CD4-positive, alpha-beta T cell treated with Interferon gamma for 1 hour (primary cell): Measurements from ENCODE around the gene SLC44A1.

ENCODE experiments used
- DNase-seq: peaks from one replicate; pipeline ENCODE4 v3.0.0-alpha.2; 2020

SLC44A1 gene

DNA sequence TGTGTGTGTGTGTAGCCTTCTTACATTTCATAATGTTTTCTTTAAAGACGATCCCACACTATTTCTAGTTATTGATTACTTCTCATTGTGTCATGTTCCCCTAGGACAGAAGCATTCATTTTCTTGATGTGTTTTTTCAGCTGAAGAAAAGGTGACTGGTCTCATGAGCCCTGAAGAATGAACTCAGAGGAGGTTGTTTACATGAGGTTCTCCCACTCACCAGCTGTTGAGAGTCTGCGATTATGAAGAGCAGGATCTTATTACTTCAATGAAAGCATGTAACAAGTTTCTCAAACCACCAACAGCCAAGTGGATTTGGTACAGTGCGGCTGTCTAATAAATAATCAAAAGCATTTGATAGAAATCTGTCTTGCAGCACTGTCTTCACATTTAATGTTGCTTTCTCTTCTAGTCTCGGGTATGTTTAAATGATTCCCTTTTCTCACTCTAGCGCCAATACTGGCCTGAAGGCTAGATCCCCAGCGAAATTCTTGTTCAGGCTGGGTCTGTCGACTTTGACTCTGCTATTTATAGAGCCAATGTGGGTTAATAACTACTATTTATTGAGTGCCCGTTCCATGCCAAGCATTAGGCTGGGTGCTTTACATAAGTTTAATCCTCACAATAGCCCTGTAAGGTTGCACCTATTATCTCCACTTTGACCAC lies 193.8 kb downstream of the SLC44A1 start:
- DNase-seq, result no peak

DNA sequence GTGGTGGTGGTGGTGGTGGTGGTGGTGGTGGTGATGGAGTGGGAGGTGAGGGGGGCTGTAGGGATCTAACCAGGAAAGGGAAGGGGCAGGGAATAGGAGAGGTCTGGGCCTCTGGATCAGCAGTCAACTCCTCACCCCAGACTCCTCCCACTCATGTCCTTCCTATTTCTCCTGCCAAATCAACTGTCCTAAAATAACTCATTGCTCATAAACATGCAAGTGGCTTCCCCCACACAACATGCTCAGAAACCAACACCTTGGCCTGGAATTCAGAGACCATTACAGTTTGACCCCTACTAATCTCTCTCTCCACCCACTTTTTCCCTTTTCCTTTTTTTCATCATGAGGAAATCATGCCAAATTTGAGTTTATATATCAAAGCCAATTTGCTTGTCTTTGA lies 195.0 kb downstream of the SLC44A1 start:
- DNase-seq, result no peak

DNA sequence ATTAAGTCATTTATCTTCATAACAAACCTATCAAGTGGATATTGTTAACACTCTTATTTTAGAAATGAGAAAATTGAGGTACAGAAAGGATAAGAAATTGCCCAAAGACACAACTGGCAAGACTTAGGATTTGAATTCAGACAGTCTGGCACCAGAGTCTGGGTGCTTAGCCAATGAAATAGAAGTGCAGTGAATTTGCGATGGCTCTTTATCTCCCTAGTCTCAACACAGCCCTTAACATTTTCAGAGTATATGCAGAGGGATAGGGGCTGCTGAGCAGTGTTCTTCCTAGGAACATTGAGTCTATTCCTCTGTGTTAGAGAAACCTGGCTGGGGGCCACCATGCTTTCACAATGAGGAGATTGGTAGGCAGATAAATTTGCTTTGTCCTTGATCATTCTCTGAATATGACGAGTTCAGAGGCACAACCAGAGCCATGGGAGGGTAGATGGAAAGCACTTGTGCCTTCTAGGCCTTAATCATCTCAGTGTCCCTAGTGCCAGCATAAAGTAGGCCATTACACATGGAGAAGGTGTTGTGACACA lies 197.2 kb downstream of the SLC44A1 start:
- DNase-seq, result no peak

DNA sequence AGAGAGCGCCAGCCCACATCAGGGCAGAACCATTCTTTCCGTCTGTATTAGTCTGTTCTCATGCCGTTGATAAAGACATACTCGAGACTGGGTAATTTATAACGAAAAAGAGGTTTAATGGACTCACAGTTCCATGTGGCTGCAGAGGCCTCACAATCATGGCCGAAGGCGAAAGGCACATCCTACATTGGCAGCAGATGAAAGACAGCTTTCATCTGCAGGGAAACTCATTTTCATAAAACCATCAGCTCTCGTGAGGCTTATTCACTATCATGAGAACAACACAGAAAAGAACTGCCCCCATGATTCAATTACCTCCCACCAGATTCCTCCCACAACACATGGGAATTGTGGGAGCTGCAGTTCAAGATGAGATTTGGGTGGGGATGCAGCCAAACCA lies 198.7 kb downstream of the SLC44A1 start:
- DNase-seq, result no peak

DNA sequence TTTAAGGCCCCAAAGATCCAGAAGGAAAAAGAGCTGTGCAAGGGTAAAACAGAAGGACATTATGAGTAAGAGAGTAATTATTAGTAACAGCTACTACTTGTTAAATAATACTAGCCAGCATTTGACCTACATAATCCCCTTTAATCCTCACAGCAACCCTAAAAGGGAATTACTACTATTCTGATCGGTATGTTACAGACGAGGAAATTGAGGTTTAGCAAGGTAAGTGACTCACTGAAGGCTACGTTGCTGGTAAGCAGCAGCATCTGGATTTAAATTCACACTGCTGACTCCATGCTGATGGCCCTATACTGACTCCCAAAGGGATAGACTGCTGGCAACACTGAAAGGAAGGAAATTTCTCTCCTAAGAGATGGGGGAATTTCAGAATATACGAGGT lies 199.7 kb downstream of the SLC44A1 start:
- DNase-seq, result no peak

DNA sequence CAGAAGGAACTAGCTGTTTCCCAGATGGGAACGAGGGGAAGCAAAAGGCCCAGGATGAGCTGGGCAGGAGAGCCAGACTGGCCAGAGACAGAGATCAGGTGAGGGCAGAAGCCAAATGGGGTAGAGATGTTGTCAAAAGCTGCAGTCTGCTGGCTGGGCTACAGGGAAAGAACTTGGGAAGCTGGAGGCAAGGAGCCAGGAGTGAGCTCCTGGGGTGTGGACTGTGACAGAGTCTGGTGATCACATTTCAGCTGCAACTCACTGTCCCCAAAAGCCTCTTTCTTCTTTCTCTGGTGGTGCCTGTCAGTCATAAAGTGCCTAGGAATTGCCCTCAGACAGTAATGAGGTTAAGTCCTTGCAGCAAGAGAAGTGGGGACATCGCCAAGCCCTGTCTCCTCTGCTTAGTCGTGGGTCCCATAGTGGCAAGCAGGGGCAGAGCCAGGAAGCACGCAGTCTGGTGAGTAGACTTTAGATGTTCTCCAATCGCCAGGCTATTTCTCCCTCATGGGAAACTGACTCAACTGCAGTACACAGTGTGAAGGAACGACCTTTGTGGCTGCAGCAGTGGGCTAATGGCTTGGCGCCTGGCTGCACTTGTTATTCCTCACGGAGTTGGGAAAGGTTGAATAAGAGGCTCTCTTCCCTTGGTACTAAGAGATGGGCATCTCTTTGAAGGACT lies 200.9 kb downstream of the SLC44A1 start:
- no peak for DNase-seq

DNA sequence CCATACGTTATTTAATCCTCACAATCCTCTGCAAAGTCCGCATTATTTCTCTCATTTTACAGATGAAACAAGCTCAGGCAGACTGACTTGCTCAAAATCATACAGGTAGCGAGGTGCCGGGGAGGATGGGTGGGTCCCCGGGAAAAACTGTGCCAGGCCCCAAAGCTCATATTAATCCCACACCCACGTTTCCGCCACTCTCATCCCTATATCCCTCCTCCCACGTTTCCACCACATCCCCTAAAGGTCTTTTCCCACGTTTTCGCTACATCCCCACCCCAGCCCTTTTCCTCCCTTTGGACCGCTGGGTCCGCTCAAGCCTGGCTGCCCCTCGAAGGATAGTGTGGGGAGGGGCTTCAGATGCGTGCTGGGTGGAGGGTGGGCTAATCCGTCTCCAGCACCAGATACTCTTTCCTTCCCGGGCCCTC lies 202.9 kb downstream of the SLC44A1 start:
- no peak for DNase-seq

DNA sequence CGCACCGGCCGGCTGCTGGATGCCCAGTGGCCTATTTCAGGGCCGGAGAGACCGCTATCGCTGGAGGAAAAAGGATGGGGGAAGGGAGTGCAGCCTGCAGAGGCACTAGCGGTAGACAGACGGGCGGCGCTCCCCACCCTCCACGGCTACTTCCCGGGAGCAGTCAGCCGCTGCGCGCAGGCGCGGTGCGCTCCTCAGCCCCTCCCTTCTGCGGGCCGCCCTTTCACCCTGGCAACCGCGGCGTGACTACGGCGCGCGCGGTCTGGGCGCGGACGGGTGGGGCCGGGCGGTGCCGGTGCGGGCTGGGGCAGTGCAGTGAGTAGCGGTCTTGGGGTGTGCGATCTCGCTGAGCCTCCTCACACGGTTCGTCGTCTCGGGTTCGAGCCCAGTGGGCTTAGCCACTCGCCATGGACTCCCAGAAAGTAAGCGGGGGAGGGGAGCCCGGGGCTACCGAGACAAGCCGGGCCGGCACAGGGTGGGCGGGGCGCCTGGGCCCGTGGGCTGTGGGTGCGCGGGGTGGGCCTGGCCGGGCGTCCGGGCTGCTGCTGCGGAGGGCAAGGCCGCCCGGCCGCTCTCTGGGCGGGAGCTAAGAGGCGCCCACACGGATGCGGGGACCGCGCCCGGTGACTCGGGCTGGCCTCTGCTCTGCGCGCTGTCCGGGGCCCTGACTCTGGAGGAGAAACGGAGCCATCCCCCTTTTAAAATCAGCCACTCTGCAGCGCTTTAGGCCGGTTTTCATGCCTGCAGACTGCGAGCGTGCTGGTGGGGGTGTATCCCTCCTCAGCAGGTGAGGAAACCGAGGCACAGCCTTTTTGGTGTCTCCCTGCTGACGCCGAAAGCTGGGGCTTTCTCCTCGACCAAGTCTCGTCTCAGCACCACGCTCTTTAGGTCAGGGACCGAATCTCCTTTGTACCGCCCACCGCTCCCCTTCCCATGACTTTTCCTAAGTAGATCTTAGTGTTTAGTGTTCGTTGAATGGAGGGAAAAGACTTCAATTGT lies 203.7 kb downstream of the SLC44A1 start, which contains the start of gene FSD1L:
Gene FSD1L, plus strand, starts transcription at position 221 of the 999 bp plus-strand sequence. Its CDS starts 187 bp downstream, at position 408.
- DNase-seq, result peak; percentile 88

DNA sequence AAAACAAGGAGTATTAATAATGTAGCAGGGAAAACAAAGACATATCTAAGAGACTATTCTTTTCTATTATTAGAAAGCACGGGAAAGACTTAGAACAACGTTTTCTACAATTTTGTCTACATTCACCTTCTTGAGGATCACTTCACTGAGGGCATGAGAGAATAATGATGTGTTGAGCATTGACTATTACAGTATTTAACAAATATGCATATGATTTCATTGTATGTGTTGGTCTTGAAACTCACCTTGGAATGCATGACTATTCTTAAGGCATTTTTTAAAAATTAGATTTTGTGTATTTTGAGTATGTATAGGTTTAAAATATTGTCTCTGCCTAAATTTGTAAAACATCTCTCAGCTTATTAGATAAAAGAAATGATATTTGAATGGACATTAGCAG lies 204.6 kb downstream of the SLC44A1 start:
- no peak for DNase-seq

DNA sequence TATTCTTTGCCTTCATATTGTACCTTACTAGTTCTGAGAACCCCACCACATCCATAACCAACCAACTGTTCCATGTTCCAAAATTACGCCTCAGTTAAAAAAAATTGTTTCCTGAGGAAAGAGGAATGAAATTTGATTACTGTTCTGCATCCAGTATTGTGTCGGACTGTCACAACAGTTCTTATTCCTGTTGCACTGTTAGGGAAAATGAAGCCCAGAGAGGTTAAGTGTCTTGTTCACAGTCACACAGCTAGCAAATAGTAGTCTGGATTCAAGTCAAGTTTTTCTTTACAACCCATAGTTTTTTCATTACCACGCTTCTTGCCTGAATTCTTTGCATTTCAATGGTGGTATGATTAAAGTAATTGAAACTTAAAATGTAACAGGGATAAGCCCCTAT lies 207.7 kb downstream of the SLC44A1 start:
- no peak for DNase-seq

DNA sequence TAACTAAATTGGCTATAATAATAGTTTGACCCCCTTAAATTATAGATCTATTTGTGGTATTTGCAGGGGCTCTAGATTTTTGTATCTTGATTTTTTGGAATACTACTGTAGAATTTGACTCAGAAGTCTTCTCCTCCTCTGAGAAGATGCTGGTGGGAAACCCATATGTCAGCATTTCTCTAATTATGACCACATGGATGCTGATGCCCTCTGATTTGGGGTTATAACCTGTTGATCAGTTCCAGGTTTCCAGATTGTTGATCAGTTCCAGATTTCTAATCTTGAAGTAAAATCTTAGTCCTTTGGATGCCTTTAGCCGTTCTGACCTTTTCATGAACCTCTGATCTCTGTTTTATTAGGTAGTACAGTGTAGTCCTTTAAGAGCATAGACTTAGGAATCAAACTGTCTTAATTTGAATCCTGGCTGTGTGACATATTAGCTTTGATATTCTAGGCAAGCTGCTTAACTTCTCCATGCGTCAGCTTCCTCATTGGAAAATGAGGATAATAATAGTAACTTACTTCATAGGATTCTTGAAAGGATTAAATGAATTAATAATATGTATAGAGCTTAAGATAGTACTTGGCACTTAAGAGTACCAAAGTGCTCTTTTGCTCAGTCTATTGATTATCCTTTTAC lies 211.5 kb downstream of the SLC44A1 start:
- no peak for DNase-seq

DNA sequence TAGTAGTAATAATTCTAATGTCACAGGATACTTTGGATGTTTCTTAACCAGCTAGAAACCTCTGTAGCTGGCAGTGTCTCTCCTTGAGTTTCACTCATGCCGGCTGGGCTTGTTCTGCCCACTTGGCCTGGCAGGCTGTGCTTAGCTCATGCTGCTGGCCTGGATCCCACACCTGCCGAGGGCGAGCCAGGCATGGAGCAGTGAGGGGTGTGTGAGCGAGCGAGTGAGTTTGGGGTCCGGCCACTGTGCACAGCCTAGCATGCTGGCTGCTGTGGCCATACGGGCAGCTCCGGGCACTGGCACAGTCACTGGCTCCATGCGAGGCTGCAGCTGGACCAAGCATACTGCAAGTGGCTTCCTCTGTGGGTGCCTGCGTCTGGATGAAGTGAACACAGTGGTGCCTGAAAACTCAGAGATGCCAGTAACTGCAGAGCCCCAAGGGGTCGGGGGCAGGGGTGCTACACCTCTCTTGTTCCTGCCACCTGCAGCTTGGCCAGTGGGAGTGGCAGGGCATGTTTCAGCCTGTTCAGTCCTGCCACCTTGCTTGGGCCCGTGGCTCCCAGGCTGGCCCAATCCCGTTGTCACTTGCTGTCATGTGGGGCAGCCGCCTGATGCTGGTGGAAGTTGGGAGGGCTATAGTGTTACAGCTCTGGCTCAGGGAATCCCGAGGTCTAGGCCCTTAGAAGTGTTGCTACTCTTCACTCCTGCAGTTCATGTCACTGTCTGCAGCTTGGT lies 213.3 kb downstream of the SLC44A1 start:
- DNase-seq, result no peak

DNA sequence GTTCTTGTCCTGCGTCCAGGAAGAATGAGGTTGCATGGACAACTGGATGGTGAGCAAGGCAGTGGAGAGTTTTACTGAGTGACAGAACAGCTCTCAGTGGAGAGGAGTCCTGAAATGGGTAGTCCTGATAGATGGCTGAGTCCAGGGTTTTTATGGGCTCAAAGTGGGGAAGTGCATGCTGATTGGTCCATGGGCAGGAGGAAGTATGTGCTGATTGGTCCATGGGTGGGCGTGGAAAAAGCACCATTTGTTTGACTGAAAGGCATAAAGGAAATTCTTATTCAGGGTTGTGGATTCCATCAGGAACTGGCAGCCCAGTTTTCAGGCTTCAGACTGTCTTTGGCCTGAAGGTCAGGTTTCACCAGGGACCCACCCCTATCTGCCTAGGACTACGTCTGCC lies 214.0 kb downstream of the SLC44A1 start:
- DNase-seq, result no peak

DNA sequence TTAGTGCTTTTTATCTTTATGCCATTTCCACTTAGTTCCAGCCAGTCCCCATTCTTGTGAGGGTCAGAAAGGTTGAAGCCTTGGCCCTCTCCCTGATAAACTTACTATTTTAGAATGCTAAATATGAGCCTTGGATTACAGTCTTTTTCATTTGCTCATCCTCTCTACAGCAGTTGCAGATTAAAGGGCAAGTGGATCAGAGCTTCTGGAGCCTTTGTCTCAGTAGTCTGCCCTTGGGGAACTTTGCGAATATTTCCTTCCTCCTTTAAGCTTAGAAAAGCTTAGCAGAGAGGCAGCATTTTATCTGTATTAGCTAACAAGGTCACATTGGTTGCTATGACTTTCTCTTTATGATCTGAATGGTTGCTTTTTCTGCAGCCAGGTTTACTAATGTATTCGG lies 214.9 kb downstream of the SLC44A1 start:
- no peak for DNase-seq

DNA sequence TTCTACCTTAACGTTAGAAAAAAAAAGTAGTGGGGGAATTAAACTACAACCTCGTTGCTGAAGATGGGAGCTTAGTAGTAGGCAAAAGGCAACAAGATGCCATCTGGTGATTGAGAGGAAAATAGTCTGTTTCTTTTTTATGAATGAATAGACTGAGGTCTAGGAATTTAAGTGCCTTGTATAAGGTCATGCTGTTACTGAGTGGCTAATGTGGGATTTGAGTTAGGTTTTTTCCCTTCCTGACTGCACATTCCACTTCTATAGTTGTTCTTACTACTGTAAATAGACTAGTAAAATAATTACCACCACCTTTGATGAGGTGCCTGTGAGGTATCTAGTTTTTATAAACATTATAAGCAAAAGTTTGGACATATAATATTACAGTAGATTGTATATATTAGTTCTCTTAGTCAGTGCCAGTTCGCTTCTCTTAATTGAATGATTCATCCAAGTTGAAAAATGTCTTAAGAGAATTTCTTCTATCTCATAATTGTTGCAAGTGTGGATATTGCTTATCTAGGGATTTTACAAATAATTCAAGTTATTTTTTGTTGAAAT lies 222.5 kb downstream of the SLC44A1 start:
- DNase-seq, result no peak

DNA sequence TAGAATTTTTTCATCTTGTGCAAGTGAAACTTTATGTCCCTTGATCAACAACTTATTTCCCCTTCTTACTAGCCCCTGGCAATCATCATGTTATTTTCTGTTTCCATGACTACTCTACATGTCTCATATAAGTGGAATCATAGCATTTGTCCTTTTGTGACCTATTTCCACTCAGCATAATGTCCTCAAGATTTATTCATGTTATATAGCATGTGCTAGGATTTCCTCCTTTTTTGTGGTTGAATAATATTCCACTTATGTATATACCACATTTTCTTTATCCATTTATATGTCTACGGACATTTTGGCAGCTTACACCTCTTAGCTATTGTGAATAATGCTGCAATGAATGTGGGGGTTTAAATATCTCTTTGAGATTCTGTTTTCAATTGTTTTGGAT lies 224.4 kb downstream of the SLC44A1 start:
- no peak for DNase-seq

DNA sequence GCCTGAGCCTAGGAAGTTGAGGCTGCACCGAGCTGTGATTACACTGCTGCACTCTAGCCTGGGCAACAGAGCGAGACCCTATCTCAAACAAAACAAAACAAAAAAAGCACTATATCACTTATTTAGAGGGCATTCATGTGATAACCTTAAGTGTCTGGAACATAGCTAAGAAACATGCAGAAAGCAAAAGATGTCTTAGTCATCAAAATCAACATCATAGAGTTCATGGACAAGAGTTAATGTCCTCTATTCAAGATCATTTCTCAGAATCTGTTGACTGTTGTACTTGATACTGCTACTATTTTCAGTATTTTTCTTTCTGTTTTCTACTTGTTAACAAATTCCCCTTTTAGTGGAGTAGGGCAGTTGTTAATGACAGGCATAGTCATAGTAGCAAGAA lies 228.8 kb downstream of the SLC44A1 start:
- DNase-seq, result no peak

DNA sequence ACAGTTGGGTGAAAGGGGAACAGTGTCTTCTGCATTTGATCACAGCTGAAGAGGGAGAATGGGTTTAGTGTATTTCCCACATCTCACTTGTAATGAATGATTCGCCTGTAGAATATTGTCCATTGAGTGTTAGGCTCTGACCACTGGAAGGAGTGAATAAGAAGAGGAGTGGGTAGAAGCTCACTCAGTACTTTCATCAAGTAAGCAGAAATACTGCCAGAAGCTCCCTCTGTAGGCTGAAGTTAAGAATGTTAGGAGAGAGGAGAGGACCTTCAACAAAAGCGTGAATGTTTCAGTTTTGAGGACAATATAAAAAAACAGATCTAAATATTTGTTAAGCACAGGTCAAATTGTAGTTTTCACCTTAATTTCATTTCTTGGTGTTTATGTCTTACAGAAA lies 230.9 kb downstream of the SLC44A1 start:
- no peak for DNase-seq

DNA sequence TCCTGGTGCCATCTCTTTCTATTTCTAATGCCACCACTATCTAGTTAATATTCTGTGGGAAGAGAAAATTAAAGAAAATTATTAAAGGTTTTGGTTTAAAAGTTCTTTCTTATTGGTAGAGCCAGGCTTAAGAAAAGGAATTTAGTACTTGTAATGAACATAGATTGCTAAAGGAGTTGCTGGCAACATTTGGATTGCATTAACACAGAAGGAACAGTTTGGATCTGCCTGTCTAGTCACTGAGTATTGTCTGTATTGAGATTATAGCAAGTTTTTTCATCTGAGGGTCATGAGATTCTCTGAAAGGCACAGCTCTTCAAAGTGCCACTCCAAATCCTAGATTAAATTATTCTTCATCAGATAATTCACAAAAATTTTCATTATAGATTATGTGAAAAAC lies 235.4 kb downstream of the SLC44A1 start:
- no peak for DNase-seq

DNA sequence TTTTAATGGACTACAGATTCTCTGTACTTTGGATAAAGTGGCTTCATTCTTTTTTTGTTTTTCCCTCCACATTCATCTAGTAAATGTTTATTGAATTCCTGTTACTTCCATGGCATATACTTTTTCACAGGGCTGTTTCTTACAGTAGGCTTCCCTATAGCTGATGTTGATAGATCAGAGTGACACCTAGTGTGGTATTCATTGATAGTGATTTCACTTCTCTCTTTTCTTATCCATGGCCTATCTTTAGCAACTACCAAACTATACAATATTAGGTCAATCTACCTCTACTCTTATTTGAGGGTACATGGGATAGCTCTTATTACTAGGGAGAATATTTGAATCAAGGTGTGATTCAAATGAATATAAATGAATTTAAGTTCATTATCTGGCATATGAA lies 239.2 kb downstream of the SLC44A1 start:
- no peak for DNase-seq

DNA sequence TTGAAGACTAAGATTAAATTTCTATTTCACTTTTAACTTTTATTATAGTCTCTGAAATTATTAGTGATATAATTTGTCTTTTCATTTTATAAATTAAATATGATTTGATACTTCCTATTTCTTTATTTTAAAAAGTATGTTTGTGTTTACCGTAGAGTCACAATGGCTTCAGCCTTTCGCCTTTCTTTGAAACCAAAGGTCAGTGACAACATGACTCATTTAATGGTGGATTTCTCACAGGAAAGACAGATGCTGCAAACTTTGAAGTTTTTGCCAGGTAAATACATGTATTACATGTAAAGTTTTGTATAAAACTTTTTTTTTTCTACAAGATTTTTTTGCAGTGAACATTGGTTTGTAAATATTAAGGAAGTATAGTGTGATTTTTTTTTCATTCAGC lies 239.8 kb downstream of the SLC44A1 start:
- DNase-seq, result no peak

DNA sequence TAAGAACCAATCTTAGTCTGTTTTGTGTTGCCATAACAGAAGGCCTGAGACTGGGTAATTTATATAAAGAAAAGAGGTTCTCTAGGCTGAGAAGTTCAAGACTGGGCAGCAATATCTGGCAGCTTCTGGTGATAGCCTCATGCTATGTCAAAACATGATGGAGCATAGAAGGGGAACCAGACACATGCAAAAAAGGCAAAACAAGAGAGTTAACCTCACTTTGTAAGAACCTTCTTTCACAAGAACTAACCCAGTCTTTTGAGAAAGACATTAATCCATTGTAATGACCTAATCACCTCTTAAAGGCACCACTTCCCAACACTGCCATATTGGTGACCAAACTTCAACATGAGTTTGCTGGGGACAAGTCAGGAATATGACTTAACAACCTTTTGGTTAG lies 240.7 kb downstream of the SLC44A1 start:
- no peak for DNase-seq
